Right lobe of liver (tissue), 4 donors: ENCODE data around the gene COQ8B.

ENCODE experiments used
- CTCF ChIP-seq, 4 donors: fragments of 200-600 bp in 3 of 4; fragments of 450-650 bp in 1 of 4; IDR thresholded peaks; one replicate each; pipeline versions ENCODE4 v1.5.1 to v1.8.0; 2016 to 2022; ENCODE audit warnings: antibody characterized with exemption in 4 of 4, mild to moderate bottlenecking in 2 of 4
- POLR2A ChIP-seq: fragments of 450-650 bp; IDR thresholded peaks from one replicate; pipeline ENCODE4 v1.6.1; 2017; ENCODE audit warnings: antibody characterized with exemption, mild to moderate bottlenecking
- donor health status: DM: no; HTN: no; CAD: no.
- donor health status: DM: no; HTN: no; CAD: no.
- donor health status: DM: no; HTN: yes; CAD: no.

GRCh38 chr19:40666803-40667438 is 49.8 kb downstream of the COQ8B start:
- no peak for TF ChIP-seq CTCF (IDR thresholded peaks at IDR 0.05)
- TF ChIP-seq POLR2A = no peak
